Large intestine (tissue), 12 donors: ENCODE data around the gene TMEM129. TPM values are rescaled to one million over a fixed set of nuclear protein-coding genes. Genes with fewer than 3 reads are reported as not detected.

Experiments
- DNase-seq, 2 donors: peaks; one replicate each; pipeline versions ENCODE4 v3.0.0 to v3.0.0-alpha.2; 2013
- H3K27ac ChIP-seq: one replicate; pipeline ENCODE4 v1.5.1; 2013; ENCODE audit warnings: low read length
- H3K27me3 ChIP-seq: 2 replicates; pipeline ENCODE4 v1.6.1; 2013; ENCODE audit warnings: low read length; ENCODE audit not compliant: control insufficient read depth, insufficient read depth
- H3K36me3 ChIP-seq: 2 replicates; pipeline ENCODE4 v1.6.1; 2013; ENCODE audit warnings: low read length; ENCODE audit not compliant: control insufficient read depth, insufficient read depth
- H3K4me1 ChIP-seq: one replicate; pipeline ENCODE4 v1.6.1; 2013; ENCODE audit warnings: low read length; ENCODE audit not compliant: control insufficient read depth, insufficient read depth
- H3K4me3 ChIP-seq: one replicate; pipeline ENCODE4 v1.5.1; 2013; ENCODE audit warnings: low read length
- H3K9me3 ChIP-seq: one replicate; pipeline ENCODE4 v1.6.1; 2013; ENCODE audit warnings: mild to moderate bottlenecking, low read depth, low read length, moderate library complexity; ENCODE audit not compliant: control insufficient read depth
- WGBS: methylation state at CpG from one replicate; pipeline ENCODE4 v1.1.5; 2013; ENCODE audit warnings: low lambda C conversion rate; ENCODE audit not compliant: insufficient coverage; 5-methylcytosine and 5-hydroxymethylcytosine counted together
- long read RNA-seq, 11 donors: transcript quantifications; one replicate each; lab custom pipeline, GENCODE V29; 2026
- polyA plus RNA-seq: library from polyadenylated mRNA; unstranded; fragments of 120-200 nt; gene quantifications from one replicate; pipeline ENCODE4 v1.2.1, GENCODE V29; 2013

The TMEM129 gene
- polyA plus RNA-seq: 29.5 TPM
- long read RNA-seq, donor 1, transcript TMEM129-202 (4 exons, 2,810 nt): major isoform, 5 of 5 reads
- long read RNA-seq, donor 1, partial matches to known transcripts: 0 of 5 reads
- long read RNA-seq, donor 1, other reads (novel, unspliced or antisense): 0 of 5 reads
- long read RNA-seq, donor 2, transcript TMEM129-202 (4 exons, 2,810 nt): major isoform, 6 of 7 reads
- long read RNA-seq, donor 2, partial matches to known transcripts: 0 of 7 reads
- long read RNA-seq, donor 2, other reads (novel, unspliced or antisense): 0 of 7 reads
- long read RNA-seq, donor 3: 0 reads
- long read RNA-seq, donor 4: 0 reads
- long read RNA-seq, donor 5, transcript TMEM129-202 (4 exons, 2,810 nt): major isoform, 5 of 11 reads
- long read RNA-seq, donor 5, partial matches to known transcripts: 5 of 11 reads
- long read RNA-seq, donor 5, other reads (novel, unspliced or antisense): 0 of 11 reads
- long read RNA-seq, donor 6, transcript TMEM129-202 (4 exons, 2,810 nt): major isoform, 9 of 10 reads
- long read RNA-seq, donor 6, partial matches to known transcripts: 0 of 10 reads
- long read RNA-seq, donor 6, other reads (novel, unspliced or antisense): 0 of 10 reads
- long read RNA-seq, donor 7, partial matches to known transcripts: 8 of 11 reads
- long read RNA-seq, donor 7, other reads (novel, unspliced or antisense): 0 of 11 reads
- long read RNA-seq, donor 8, transcript TMEM129-202 (4 exons, 2,810 nt): major isoform, 5 of 5 reads
- long read RNA-seq, donor 8, partial matches to known transcripts: 0 of 5 reads
- long read RNA-seq, donor 8, other reads (novel, unspliced or antisense): 0 of 5 reads
- long read RNA-seq, donor 9, transcript TMEM129-202 (4 exons, 2,810 nt): major isoform, 9 of 9 reads
- long read RNA-seq, donor 9, partial matches to known transcripts: 0 of 9 reads
- long read RNA-seq, donor 9, other reads (novel, unspliced or antisense): 0 of 9 reads
- long read RNA-seq, donor 10, partial matches to known transcripts: 0 of 1 reads
- long read RNA-seq, donor 10, other reads (novel, unspliced or antisense): 0 of 1 reads
- long read RNA-seq, donor 11, partial matches to known transcripts: 0 of 4 reads
- long read RNA-seq, donor 11, other reads (novel, unspliced or antisense): 0 of 4 reads

- peak; percentile 98 to 99 for DNase-seq
- H3K36me3 ChIP-seq: peaks cover 38% of the 10 kb centered on the region
- H3K9me3 ChIP-seq: no peaks in the 10 kb centered on the region
- no peaks in the 10 kb centered on the region for H3K27me3 ChIP-seq
- peak within 1 kb of the TSS; percentile 75 for H3K4me3 ChIP-seq
- whole genome bisulfite sequencing: no CpG with 5 or more reads among the region's 83 CpGs
- H3K27ac ChIP-seq: peak within 1 kb of the TSS; percentile 78
- H3K4me1 ChIP-seq: peaks cover 23% of the 10 kb centered on the region
Observed at GRCh38 chr4:1721003-1721665, at the start of gene TMEM129, which contains the start of gene TACC3. TSS of gene TMEM129 (minus strand) at chr4:1721323. CDS start at chr4:1720837, 486 bp downstream. TSS of gene TACC3 (plus strand) at chr4:1721521. CDS start at chr4:1723422, 1,901 bp downstream.

- H3K4me3 ChIP-seq: no peak overlapping the region
- no peak overlapping the region for H3K27ac ChIP-seq
- H3K36me3 ChIP-seq: no peaks in the 10 kb centered on the region
- no CpG with 5 or more reads among the region's 11 CpGs for WGBS
- no peaks in the 10 kb centered on the region for H3K9me3 ChIP-seq
- no peak for DNase-seq
- H3K27me3 ChIP-seq: peaks cover 4% of the 10 kb centered on the region
- peaks cover 66% of the 10 kb centered on the region for H3K4me1 ChIP-seq
Observed at GRCh38 chr4:1770791-1771231, 49.7 kb upstream of the TMEM129 start.

GRCh38 chr4:1770245-1770644 lies 49.1 kb upstream of the TMEM129 start:
- Histone ChIP-seq H3K4me1 (peaks cover 67% of the 10 kb centered on the region), H3K27me3 (peaks cover 4% of the 10 kb centered on the region), H3K36me3 (no peaks in the 10 kb centered on the region), H3K9me3 (no peaks in the 10 kb centered on the region), H3K4me3 (no peak overlapping the region), H3K27ac (peak overlapping the region; percentile 19)
- DNase-seq: peak in 1 of 2 donors; percentile 71
- WGBS: no CpG with 5 or more reads among the region's 33 CpGs

- Histone ChIP-seq H3K27ac (peak overlapping the region; percentile 19), H3K9me3 (no peaks in the 10 kb centered on the region), H3K4me1 (peaks cover 67% of the 10 kb centered on the region), H3K4me3 (no peak overlapping the region), H3K36me3 (no peaks in the 10 kb centered on the region), H3K27me3 (peaks cover 4% of the 10 kb centered on the region)
- peak in 1 of 2 donors; percentile 30 for DNase-seq
- WGBS: no CpG with 5 or more reads among the region's 6 CpGs
Observed at GRCh38 chr4:1769692-1770091, 48.6 kb upstream of the TMEM129 start.

DNA sequence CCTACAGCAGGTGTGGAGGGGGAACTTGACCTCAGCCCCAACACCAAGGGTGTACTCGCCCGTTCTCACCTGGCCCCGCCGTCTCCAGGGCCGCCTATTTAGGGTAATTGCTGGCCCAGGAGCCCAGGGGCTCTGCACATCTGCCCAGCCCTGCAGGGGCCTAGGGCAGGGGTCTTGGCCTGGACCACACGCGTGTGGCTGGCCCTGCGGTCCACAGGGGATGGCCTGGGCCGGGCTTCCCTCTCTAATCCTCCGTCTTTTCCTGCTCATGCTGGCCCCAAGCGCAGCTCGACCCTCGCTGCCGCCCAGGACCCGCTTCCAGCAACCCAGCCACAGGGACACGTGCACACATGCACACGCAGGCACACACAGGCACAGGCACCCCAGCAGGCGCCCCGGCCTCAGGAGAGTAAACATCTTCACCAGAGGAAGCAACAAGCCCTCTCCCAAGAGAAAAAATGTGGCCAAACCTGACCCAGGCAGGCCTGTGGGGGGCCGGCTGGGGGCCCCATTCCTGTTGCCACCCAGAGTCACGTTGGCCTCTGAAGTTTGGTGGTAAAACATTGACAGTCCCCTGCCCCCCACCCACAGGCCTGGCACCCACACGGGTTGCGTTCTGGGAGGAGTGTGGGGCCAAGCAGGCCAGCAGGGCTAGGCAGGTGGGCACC lies 47.4 kb upstream of the TMEM129 start:
- Histone ChIP-seq H3K36me3 (no peaks in the 10 kb centered on the region), H3K4me3 (peak overlapping the region; percentile 48), H3K27ac (peak overlapping the region; percentile 84), H3K27me3 (peaks cover 4% of the 10 kb centered on the region), H3K4me1 (peaks cover 69% of the 10 kb centered on the region), H3K9me3 (no peaks in the 10 kb centered on the region)
- peak; percentile 54 to 75 for DNase-seq
- no CpG with 5 or more reads among the region's 23 CpGs for WGBS

- Histone ChIP-seq H3K36me3 (no peaks in the 10 kb centered on the region), H3K4me1 (peaks cover 69% of the 10 kb centered on the region), H3K27ac (peak overlapping the region; percentile 84), H3K4me3 (peak overlapping the region; percentile 48), H3K9me3 (no peaks in the 10 kb centered on the region), H3K27me3 (peaks cover 4% of the 10 kb centered on the region)
- DNase-seq: peak; percentile 70 to 84
- WGBS: no CpG with 5 or more reads among the region's 32 CpGs
Observed at GRCh38 chr4:1767770-1768366, 46.7 kb upstream of the TMEM129 start.

DNA sequence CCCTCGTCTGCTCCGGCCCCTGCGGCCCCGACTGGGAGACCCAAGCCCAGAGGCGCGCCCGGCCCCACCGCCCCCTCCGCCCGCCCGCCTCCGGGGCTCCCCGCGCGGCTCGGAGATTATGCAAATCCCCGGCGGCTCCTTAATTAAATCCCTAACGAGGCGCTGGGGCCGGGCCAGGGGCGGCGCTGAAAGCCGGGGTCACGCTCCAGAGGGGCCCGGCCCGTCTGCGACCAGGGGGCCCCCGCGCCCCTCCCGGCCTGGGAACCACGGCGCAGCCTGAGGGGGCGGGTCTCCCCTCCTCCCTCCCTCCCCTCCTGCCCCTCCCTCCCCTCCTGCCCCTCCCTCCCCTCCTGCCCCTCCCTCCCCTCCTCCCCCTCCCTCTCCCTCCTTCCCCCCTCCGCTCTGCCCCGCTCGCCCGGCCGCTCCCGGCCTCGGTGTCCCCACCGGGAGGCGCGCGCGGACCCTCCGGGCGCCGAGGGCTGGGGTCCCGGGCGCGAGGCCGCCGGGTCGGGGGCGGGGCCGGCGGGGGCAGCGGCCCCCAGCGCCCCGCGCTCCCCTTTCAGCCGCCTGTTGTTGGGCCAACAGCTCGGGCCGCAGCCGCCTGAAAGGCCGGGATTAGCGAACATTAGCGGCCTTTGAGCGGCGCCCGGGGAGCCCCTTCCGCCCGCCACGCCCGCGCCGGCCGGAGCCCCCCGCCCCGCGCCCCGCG lies 46.1 kb upstream of the TMEM129 start:
- Histone ChIP-seq H3K27me3 (peaks cover 4% of the 10 kb centered on the region), H3K27ac (no peak overlapping the region), H3K9me3 (no peaks in the 10 kb centered on the region), H3K36me3 (no peaks in the 10 kb centered on the region), H3K4me3 (peak overlapping the region; percentile 13), H3K4me1 (peaks cover 64% of the 10 kb centered on the region)
- no CpG with 5 or more reads among the region's 84 CpGs for WGBS
- DNase-seq: peak in 1 of 2 donors; percentile 82

DNA sequence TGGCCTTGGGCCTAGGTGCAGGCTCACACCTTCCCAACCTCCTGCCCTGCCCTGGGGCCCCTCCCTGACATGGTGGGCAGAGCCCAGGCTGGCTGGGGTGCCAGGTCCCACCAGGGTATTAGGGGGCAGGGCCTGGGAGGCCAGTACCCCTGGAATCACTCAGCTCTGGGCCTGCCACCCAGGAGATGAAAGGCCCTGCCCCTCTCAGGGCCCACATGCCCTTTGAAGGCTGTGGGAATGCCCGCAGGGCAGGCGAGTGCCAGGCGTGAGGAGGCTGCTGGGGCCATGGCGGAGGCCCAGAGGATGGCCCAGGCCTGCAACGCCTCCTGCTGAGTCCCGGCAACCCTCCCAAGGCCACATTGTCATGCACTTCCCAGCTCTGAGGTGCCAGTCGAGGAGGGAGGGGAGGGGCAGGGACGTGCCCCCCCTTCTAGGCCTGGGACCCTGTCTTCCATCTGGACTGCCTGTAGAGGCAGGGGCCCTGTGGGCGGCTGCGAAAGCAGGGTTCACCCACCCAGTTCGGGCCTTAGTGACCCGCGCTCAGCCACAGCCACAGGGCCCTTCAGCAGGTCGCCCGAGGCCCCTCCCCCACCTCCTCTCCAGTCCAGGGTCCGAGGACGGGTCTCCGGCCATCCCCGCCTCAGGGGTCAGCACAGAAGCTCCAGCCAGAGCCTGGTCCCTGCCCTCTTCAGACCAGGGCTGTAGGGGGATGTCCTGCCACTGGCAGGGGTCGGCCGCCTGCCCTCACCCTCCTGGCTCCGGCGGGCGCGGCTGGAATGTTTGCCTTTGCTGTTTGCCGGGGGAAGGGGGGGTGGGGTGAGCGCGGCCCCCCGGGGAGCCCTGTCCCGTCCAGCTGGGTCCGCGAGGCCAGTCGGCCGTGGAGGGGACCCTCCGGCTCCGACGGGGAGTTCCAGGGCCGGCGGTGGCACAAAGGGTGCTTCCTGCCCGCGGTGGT lies 45.3 kb upstream of the TMEM129 start:
- peak overlapping the region; percentile 2 for H3K27ac ChIP-seq
- H3K27me3 ChIP-seq: peaks cover 4% of the 10 kb centered on the region
- peak overlapping the region; percentile 13 for H3K4me3 ChIP-seq
- H3K36me3 ChIP-seq: no peaks in the 10 kb centered on the region
- H3K4me1 ChIP-seq: peaks cover 55% of the 10 kb centered on the region
- H3K9me3 ChIP-seq: no peaks in the 10 kb centered on the region
- no CpG with 5 or more reads among the region's 41 CpGs for WGBS
- DNase-seq: peak in 1 of 2 donors; percentile 62
